ENCODE results near the gene IL21R.

DNA sequence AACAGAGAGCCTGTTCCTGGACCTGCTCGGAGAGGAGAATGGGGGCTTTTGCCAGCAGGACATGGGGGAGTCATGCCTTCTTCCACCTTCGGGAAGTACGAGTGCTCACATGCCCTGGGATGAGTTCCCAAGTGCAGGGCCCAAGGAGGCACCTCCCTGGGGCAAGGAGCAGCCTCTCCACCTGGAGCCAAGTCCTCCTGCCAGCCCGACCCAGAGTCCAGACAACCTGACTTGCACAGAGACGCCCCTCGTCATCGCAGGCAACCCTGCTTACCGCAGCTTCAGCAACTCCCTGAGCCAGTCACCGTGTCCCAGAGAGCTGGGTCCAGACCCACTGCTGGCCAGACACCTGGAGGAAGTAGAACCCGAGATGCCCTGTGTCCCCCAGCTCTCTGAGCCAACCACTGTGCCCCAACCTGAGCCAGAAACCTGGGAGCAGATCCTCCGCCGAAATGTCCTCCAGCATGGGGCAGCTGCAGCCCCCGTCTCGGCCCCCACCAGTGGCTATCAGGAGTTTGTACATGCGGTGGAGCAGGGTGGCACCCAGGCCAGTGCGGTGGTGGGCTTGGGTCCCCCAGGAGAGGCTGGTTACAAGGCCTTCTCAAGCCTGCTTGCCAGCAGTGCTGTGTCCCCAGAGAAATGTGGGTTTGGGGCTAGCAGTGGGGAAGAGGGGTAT lies 39.3 kb upstream of the IL21R start:
- TF ChIP-seq, protein P1, sequence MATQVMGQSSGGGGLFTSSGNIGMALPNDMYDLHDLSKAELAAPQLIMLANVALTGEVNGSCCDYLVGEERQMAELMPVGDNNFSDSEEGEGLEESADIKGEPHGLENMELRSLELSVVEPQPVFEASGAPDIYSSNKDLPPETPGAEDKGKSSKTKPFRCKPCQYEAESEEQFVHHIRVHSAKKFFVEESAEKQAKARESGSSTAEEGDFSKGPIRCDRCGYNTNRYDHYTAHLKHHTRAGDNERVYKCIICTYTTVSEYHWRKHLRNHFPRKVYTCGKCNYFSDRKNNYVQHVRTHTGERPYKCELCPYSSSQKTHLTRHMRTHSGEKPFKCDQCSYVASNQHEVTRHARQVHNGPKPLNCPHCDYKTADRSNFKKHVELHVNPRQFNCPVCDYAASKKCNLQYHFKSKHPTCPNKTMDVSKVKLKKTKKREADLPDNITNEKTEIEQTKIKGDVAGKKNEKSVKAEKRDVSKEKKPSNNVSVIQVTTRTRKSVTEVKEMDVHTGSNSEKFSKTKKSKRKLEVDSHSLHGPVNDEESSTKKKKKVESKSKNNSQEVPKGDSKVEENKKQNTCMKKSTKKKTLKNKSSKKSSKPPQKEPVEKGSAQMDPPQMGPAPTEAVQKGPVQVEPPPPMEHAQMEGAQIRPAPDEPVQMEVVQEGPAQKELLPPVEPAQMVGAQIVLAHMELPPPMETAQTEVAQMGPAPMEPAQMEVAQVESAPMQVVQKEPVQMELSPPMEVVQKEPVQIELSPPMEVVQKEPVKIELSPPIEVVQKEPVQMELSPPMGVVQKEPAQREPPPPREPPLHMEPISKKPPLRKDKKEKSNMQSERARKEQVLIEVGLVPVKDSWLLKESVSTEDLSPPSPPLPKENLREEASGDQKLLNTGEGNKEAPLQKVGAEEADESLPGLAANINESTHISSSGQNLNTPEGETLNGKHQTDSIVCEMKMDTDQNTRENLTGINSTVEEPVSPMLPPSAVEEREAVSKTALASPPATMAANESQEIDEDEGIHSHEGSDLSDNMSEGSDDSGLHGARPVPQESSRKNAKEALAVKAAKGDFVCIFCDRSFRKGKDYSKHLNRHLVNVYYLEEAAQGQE (IDR thresholded peaks at IDR 0.05; ENCODE audit: insufficient read depth in 1 of 2, low read depth in 2 of 2, low read length in 2 of 2): no peak
- no peak for TF ChIP-seq POLR2AphosphoS5 (IDR thresholded peaks at IDR 0.05; ENCODE audit: low read depth, low read length)
- no peak for TF ChIP-seq SIN3A (IDR thresholded peaks at IDR 0.05; ENCODE audit: borderline replicate concordance, insufficient read depth, low read length)
- TF ChIP-seq TAF1 (IDR thresholded peaks at IDR 0.05; ENCODE audit: borderline replicate concordance, insufficient read depth, low read length): no peak
- no peak for TF ChIP-seq FOXP2 (optimal IDR thresholded peaks at IDR 0.05; ENCODE audit: borderline replicate concordance, extremely low read depth, extremely low read length, insufficient read depth)

All from PFSK-1 (cell line).